Adrenal gland (tissue), 12 donors: ENCODE results near the gene SLC15A1. TPM values are rescaled to one million over a fixed set of nuclear protein-coding genes. Genes with fewer than 3 reads are reported as not detected.
A peak's percentile ranks its signal among the peaks of the same experiment; 100 is the strongest.

Experiments used
- DNase-seq, 7 donors: peaks; one replicate each; pipeline ENCODE4 v3.0.0-alpha.2; 2019 to 2020
- H3K27ac ChIP-seq, 5 donors: fragments of 200-600 bp; sonication (generic) in 4 of 5; 1 replicate in 3 of 5; 2 replicates in 2 of 5; pipeline versions ENCODE4 v1.5.1 to v1.8.0; 2016 to 2020; ENCODE audit warnings: mild to moderate bottlenecking in 1 of 5
- H3K27me3 ChIP-seq: fragments of 200-600 bp; 2 replicates; pipeline ENCODE4 v1.8.0; 2021
- H3K36me3 ChIP-seq, 2 donors: fragments of 200-600 bp; replicated peaks in 1 of 2; 1 replicate in 1 of 2; 2 replicates in 1 of 2; pipeline versions ENCODE4 v1.5.1 to v1.8.0; 2018 to 2022
- H3K4me1 ChIP-seq, 2 donors: fragments of 200-600 bp; replicated peaks in 1 of 2; 1 replicate in 1 of 2; 2 replicates in 1 of 2; pipeline versions ENCODE4 v1.5.1 to v1.8.0; 2018 to 2021
- H3K4me3 ChIP-seq, 4 donors: fragments of 200-600 bp; sonication (generic) in 3 of 4; one replicate each; pipeline ENCODE4 v1.5.1; 2016 to 2018
- H3K9me3 ChIP-seq, 3 donors: fragments of 200-600 bp; sonication (generic) in 1 of 3; replicated peaks in 1 of 3; 1 replicate in 2 of 3; 2 replicates in 1 of 3; pipeline versions ENCODE4 v1.5.1 to v1.8.0; 2016 to 2021
- POLR2A ChIP-seq, 2 donors: fragments of 450-650 bp; IDR thresholded peaks; one replicate each; pipeline ENCODE4 v1.6.1; 2017; ENCODE audit warnings: antibody characterized with exemption in 2 of 2, mild to moderate bottlenecking in 2 of 2, moderate library complexity in 1 of 2
- WGBS, 4 donors: extraction: QIAGEN DNeasy Blood & Tissue Kit in 2 of 4; methylation state at CpG; one replicate each; pipeline versions ENCODE4 v1.1.5 to v1.1.7; 2013 to 2017; 5-methylcytosine and 5-hydroxymethylcytosine counted together
- intact Hi-C, 2 donors: fragments of 100-400 bp; cut with DNase I; formaldehyde crosslinking; loops; one replicate each; pipeline versions ENCODE4 v1.14.1 to v1.15.0; 2022 to 2023
- polyA plus RNA-seq, 3 donors: library from polyadenylated mRNA; stranded (reverse); fragments of 200-250 nt in 2 of 3; fragments of 350-450 nt in 1 of 3; fragmentation: Illumina TruSeq in 1 of 3; extraction: RNeasy Lipid Tissue Mini Kit (QIAGEN cat#74804) in 1 of 3; gene quantifications; one replicate each; pipeline ENCODE4 v1.2.3, GENCODE V29; 2013 to 2014
- total RNA-seq, 9 donors: library from RNA; depleted of rRNA in 4 of 9; stranded (reverse); fragments of >200 nt in 4 of 9; fragments of 120-200 nt in 1 of 9; fragmentation: NEBNext Ultra II Directional in 1 of 9; extraction: Animal tissue kit (Norgen Biotek cat#: 25700) in 1 of 9; gene quantifications; one replicate each; pipeline versions ENCODE4 v1.1.0 to v1.2.4, GENCODE V29; 2013 to 2023
- TF ChIP-seq, protein P1 (sequence below), 6 experiments: fragments of 450-650 bp in 4 of 6; fragments of 200-600 bp in 2 of 6; sonication (generic) in 1 of 6; IDR thresholded peaks; 1 replicate in 5 of 6; 2 replicates in 1 of 6; pipeline versions ENCODE4 v1.5.1 to v1.8.0; 2016 to 2021; ENCODE audit warnings: antibody characterized with exemption in 6 of 6, mild to moderate bottlenecking in 2 of 6, moderate library complexity in 1 of 6
- donor health status: healthy with polysubstance abuse.
- donor health status: Bipolar disorder and iron deficiency.
- donor health status: DM: yes; HTN: yes; CAD: no.
- donor health status: DM: no; HTN: no; CAD: no.
- donor health status: DM: no; HTN: no; CAD: no.
- donor health status: DM: yes; HTN: yes; CAD: no.

SLC15A1 gene
- total and polyA plus RNA-seq, 12 donors: 0.06 to 0.17 (median 0.07) TPM; not detected in 8

DNA sequence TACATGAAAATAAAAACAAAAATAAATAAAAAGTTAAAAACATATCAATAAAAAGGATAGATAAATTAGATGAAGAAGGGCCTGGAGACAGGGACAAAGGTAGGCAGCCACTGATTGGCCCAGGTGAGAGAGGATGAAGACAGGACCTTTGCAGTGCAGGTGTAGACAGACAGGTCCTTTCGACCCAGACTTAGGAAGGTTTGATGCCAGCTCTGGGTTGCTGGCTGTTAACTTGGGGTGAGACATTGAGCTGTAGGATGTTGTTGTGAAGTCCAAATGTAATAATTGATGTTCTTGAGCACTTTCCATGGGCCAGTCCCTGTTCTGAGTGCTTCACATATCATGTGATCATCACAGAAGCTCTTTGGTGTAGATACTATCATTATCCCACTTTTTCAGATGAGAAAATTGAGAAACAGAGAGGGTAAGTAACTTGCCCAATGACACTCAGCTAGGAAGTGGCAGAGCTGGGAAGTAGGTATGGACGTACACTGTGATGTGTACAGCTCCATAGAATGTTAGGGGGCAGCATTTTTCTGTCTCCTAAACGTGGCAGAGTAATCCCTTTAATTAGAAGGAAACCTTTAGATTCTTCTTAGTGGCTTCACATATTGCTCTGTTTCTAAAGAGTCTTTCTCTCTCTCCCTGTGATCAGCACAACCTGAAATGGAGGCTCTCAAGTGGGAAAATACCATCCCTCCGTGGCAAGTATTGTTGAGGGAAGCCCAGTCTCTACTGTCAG is 99.6 kb downstream of the SLC15A1 start:
- no peaks in the 10 kb centered on the region for H3K9me3 ChIP-seq
- no peaks in the 10 kb centered on the region for H3K4me1 ChIP-seq
- intact Hi-C loops: loop anchor here (5.0 to 10.0 kb wide), 2 partner anchors 178 to 206 kb away; no protein-coding TSS in a partner anchor
- WGBS, 4 donors: 31 to 42% (median 37%) methylated on average over 4 of the region's 4 CpGs
- TF ChIP-seq, protein P1, sequence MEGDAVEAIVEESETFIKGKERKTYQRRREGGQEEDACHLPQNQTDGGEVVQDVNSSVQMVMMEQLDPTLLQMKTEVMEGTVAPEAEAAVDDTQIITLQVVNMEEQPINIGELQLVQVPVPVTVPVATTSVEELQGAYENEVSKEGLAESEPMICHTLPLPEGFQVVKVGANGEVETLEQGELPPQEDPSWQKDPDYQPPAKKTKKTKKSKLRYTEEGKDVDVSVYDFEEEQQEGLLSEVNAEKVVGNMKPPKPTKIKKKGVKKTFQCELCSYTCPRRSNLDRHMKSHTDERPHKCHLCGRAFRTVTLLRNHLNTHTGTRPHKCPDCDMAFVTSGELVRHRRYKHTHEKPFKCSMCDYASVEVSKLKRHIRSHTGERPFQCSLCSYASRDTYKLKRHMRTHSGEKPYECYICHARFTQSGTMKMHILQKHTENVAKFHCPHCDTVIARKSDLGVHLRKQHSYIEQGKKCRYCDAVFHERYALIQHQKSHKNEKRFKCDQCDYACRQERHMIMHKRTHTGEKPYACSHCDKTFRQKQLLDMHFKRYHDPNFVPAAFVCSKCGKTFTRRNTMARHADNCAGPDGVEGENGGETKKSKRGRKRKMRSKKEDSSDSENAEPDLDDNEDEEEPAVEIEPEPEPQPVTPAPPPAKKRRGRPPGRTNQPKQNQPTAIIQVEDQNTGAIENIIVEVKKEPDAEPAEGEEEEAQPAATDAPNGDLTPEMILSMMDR (IDR thresholded peaks at IDR 0.05): no peak
- no peak for TF ChIP-seq POLR2A (IDR thresholded peaks at IDR 0.05)
- no peak for DNase-seq
- H3K36me3 ChIP-seq: no peaks in the 10 kb centered on the region
- no peak overlapping the region for H3K27ac ChIP-seq
- H3K4me3 ChIP-seq: no peak overlapping the region
- H3K27me3 ChIP-seq: no peaks in the 10 kb centered on the region

DNA sequence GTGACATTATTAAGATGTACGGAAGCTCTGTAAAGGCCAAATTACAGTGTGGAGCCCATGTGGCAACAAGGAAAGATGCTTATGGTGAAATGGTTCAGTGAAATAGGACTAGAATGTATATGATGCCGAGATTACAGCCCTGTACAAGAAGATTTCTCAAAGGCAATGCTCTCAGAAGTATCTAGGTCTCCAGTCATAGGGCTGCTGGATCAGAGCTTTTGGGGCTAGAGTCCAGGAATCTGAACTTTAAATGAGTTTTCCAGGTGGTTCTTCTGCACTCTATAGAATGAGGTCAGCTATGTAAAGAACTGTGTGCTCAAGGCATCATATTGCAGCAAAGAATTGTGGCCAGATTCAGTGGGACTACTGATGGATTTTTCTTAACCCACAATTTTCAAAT is 100.2 kb downstream of the SLC15A1 start:
- Histone ChIP-seq H3K4me3 (no peak overlapping the region), H3K9me3 (no peaks in the 10 kb centered on the region), H3K36me3 (no peaks in the 10 kb centered on the region), H3K27me3 (no peaks in the 10 kb centered on the region), H3K27ac (no peak overlapping the region), H3K4me1 (no peaks in the 10 kb centered on the region)
- intact Hi-C loops: loop anchor here (5.0 to 10.0 kb wide), 2 partner anchors 177 to 205 kb away; no protein-coding TSS in a partner anchor
- TF ChIP-seq, protein P1 (IDR thresholded peaks at IDR 0.05): no peak
- TF ChIP-seq POLR2A (IDR thresholded peaks at IDR 0.05): no peak
- no peak for DNase-seq
- 59 to 85% (median 74%) methylated on average over 2 of the region's 2 CpGs for WGBS, 4 donors

DNA sequence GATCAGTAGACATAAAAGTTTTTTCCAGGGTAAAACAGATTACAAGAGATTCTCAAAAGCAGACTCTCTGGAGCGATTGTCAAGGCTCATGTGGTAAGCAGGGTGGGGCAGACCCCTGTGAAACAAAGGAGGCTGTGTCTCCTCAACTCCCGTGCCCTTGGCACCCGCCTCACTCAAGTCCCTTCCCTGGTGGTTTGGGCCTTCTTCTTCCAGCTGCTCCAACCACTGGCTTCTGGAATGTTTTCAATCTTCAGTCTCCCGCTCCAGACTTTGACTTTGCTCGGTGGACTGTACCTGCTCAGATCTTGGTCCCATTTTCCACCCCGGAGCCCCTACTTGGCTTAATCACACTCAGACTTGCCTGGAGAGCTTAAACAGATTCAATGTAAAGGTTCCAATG is 100.7 kb downstream of the SLC15A1 start:
- Histone ChIP-seq H3K27ac (no peak overlapping the region), H3K27me3 (no peaks in the 10 kb centered on the region), H3K9me3 (no peaks in the 10 kb centered on the region), H3K36me3 (no peaks in the 10 kb centered on the region), H3K4me3 (no peak overlapping the region), H3K4me1 (no peaks in the 10 kb centered on the region)
- TF ChIP-seq POLR2A (IDR thresholded peaks at IDR 0.05): no peak
- TF ChIP-seq, protein P1 (IDR thresholded peaks at IDR 0.05): no peak
- DNase-seq: no peak
- intact Hi-C loops: loop anchor here (5.0 to 10.0 kb wide), 2 partner anchors 177 to 204 kb away; no protein-coding TSS in a partner anchor
- 88 to 94% (median 94%) methylated on average over 6 of the region's 6 CpGs for WGBS, 4 donors

DNA sequence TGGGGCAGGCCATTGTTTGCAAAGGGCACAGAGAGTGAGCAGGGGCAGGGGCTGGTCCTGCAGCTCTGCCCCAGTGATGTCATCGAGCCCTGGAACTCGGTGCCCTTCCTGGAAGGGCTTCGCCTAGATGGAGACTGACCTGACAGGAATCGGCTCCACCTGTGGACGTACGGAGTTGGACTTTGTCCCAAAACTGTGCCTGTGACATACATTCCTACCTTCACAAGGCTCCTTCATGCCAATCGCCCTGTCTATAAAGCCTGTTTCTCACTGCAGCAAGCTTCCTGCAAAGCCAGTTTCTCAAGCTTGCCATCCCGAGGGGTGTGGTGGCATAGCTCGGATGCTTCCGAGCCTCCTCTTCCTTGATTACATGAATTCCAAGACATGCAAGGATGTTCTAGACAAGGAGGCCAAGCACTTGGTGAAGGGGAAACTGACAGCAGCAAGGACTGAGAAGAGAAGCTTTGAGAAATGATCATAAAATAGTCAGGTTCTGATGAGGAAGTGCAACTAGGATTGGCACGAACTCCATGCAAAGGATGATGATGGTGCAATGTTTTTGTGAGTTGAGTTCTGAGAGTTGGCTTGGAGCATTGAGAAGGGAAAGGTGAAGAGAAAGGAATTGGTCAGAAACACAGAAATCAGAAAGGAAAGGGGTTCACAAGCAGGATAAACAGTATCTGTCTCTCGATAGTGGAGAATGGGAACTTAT is 101.9 kb downstream of the SLC15A1 start:
- Histone ChIP-seq H3K4me3 (no peak overlapping the region), H3K9me3 (no peaks in the 10 kb centered on the region), H3K27ac (no peak overlapping the region), H3K27me3 (no peaks in the 10 kb centered on the region), H3K36me3 (no peaks in the 10 kb centered on the region), H3K4me1 (no peaks in the 10 kb centered on the region)
- intact Hi-C loops: loop anchor here (5.0 to 10.0 kb wide), 2 partner anchors 176 to 203 kb away; no protein-coding TSS in a partner anchor
- 73 to 92% (median 82%) methylated on average over 2 to 12 of the region's 12 CpGs for WGBS, 4 donors
- DNase-seq: peak in 1 of 7 donors; percentile 13
- TF ChIP-seq, protein P1 (IDR thresholded peaks at IDR 0.05): no peak
- no peak for TF ChIP-seq POLR2A (IDR thresholded peaks at IDR 0.05)
